HG03108 (cell line): ENCODE measurements around the gene VKORC1.

Experiments used
- ATAC-seq: cut with Tn5 transposase; IDR thresholded peaks from one replicate; pipeline ENCODE4 v1.9.1; 2021; ENCODE audit warnings: moderate library complexity; ENCODE audit not compliant: unreplicated experiment

Gene VKORC1

GRCh38 chr16:31067342-31067741 lies 27.3 kb downstream of the VKORC1 start:
- no peak for ATAC-seq

DNA sequence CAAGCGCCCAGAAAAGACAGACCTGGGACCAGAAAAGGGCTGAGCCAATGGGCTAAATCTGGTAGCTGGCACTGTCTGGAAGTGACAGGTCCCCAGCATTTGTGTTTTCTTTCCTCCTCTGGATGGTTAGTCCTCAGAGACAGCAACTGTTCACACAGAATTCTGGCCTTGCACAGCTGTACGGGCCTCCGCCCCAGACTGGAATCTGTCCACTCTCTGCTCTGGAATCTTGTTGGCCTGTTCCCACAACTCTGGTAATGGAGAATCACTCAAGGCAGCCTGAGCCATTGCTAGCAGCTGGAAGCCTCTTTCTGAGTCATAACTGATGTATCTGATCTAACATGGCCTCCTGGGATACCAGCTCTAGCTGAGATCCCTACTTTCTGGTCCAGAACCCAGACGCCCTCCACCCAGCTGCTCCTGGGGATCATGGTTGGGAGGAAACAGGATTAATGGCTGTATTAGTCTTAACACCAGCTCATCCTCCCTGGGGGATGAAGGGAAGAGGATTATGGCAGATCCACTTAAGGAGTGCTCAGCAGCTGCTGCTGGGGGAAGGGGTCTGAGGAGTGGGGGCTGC lies 29.6 kb downstream of the VKORC1 start:
- ATAC-seq = no peak

DNA sequence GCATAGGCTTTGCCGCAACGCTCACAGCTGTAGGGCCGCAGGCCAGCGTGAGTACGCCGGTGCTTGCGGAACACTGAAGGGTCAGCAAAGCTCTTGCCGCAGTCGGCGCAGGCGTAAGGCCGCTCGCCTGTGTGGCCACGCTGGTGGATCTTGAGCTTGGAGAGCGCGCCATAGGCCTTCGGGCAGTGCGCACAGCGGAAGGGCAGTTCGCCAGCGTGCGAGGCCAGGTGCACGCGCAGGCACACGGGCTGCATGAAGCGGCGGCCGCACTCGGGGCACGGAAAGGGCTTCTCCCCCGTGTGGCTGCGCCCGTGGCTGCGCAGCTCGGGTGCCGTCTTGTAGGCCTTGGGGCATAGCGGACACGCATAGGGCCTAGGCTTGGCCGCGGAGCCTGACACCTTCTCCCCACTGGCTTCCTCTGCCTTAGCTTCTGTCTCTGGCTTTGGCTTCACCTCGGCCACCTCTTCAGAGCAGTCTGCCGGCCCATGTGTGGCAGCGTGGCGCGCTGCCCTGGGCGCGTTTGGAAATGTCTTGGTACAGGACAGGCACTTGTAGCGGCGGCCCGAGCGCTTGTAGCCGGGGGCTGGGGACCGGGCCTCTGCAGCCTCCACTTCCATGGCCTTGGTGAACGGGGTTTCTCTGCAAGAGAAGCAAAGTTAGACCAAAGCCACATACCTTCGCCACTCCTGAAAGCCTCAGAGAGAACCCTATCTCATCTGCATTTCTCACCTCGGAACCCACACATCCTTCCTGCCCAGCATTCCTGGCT lies 30.6 kb downstream of the VKORC1 start:
- ATAC-seq = no peak

GRCh38 chr16:31063495-31063842 lies 31.1 kb downstream of the VKORC1 start:
- ATAC-seq = no peak

GRCh38 chr16:31061813-31062440 lies 32.7 kb downstream of the VKORC1 start:
- no peak for ATAC-seq

- no peak for ATAC-seq
Measured at GRCh38 chr16:31061126-31061812, 33.3 kb downstream of the VKORC1 start.

GRCh38 chr16:31055613-31056012 lies 39.0 kb downstream of the VKORC1 start:
- no peak for ATAC-seq

DNA sequence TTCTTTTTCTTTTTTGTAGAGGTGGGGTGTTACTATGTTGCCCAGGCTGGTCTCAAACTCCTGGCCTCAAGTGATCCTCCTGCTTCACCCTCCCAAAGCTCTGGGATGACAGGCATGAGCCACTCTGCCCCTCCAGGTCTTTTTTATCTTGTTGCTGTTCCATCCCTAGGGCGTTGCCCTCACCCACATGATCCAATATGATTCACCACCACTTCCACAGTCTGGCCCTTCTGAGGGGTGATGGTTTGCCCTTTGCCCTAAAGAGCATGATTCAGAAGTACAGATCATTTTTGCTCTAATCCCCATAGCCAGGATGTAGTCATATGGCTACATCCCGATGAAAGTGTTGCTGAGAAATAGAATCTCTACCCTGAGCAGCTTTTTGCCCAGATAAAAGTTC lies 42.5 kb downstream of the VKORC1 start:
- no peak for ATAC-seq

DNA sequence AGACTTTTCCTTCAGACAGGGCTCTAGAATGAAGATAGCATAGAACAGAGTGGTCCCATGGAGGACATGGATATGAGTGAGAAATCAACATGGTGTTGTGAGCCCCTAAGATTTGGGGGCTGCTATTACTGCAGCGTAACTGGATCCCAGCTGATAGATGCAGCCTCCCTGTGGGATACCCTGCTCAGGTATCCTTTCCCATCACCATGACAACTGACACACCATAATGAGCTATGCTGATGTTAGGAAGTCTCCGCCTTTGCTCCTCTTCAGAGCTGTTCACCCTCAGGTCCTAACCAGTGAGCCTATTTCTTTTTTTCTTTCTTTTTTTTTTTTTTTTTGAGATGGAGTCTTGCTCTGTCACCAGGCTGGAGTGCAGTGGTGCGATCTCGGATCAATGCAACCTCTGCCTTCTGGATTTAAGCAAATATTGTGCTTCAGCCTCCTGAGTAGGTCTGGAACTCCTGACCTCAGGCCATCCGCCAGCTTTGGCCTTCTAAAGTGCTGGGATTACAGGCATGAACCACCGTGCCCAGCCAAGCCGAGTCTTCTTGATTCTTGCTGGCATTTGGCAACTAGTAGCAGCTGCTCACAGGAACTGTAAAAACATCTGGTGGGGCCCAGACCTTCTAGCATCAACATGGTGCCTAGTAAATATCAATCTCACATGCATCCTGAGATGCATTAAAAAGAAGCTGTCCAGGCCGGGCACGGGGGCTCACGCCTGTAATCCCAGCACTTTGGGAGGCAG lies 44.1 kb downstream of the VKORC1 start:
- ATAC-seq = no peak

DNA sequence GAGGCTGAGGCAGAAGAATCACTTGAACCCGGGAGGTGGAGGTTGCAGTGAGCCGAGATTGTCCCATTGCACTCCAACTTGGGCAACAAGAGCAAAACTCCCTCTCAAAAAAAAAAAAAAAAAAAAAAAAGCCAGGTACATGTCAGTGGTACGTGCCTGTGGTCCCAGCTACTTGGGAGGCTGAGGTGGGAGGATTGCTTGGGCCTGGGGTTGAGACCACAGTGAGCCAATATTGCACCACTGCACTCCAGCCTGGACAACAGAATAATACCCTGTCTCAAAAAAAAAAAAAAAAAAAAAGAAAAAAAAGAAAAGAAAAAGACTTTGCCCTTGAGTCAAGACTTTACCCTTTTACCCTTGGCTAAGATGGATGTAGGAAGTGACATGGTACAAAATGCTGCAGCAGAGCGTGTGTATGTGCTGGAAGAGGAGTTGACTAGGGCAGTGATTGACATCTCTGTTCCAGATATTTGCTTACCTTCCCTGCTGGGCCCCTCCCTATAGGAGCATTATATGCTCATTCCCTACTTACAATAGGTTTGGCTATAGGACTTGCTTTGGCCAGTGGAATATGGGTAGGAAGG lies 50.6 kb downstream of the VKORC1 start:
- no peak for ATAC-seq

GRCh38 chr16:31043352-31043751 lies 51.2 kb downstream of the VKORC1 start:
- ATAC-seq = no peak

DNA sequence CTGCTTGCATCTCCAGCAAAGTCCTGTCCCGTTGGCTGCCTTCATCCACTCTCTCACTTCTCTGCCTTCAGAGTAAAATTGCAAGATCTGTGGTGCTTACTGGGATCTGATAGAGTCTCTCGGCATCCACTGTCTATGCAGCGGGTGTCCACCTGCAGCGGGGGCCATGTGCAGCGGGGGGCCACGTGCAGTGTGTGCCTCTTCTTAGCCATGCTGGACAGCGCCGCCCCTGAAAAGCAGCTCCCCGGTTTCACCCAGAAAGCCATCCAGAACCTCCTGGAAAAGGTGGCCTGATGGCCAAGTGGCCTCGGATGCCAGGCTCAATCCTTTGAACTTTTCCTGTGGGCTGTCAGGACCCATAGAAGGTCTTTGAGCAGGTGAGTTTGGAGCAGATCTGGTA lies 51.7 kb downstream of the VKORC1 start:
- ATAC-seq = no peak
